D341Med (cell line): ENCODE results near the gene DNAJC22.
"Not testable (repeated sequence)": the region's sequence is repeated elsewhere in the genome, so short reads cannot be mapped to it uniquely, and the experiment has no call there.

ENCODE experiments used
- DNase-seq: peaks from one replicate; pipeline ENCODE4 v3.0.0; 2012; ENCODE audit warnings: low spot score

DNAJC22 gene

DNA sequence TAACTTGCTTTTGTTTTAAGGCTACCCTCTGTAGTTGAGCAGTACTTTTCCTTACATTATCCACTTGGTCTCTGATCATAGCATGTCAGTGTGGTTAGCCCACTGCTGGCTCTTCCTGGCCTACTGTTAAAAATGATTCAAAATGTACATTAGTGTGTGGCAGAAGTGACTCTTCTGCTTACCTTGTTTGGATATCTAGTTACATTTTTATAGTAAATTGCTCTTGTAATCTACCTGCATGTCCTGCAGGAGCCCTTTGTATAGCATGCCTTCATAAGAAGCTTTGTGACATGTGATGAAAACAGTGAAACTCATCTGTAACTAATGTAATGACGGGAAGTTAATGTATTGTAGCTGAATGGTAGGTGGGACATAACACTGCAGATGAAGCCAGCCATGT lies 28.7 kb downstream of the DNAJC22 start:
- DNase-seq = no peak

DNA sequence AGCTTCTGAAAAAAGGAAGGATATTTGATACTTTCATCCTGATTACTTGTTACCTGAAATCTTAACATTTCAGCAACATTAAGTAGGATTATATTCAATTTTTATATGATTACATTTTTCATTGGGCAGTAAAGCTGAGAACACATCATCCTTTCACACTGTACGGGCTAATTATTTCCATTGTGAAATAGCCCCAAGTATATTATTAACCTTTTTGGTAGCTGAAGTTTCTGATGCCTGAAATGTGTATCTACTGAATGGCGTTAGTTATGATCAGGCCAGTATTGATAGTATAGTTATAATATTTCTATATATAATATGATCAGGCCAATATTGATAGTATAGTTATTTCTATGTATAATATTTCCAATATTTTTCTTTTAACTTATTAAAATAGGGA lies 30.7 kb downstream of the DNAJC22 start:
- no peak for DNase-seq

DNA sequence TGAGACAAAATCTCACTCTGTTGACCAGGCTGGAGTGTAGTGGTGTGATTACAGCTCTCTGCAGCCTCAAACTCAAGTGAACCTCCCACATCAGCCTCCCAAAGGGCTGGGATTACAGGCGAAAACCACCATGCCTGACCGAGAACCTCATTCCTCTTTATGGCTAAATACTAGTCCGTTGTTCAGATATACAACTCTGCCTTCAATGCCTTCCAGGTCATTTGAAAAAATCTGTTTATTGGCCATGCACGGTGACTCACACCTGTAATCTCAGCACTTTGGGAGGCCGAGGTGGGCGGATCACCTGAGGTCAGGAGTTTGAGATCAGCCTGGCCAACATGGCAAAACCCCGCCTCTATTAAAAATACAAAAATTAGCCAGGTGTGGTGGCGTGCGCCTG lies 33.5 kb downstream of the DNAJC22 start:
- not testable (repeated sequence) for DNase-seq

DNA sequence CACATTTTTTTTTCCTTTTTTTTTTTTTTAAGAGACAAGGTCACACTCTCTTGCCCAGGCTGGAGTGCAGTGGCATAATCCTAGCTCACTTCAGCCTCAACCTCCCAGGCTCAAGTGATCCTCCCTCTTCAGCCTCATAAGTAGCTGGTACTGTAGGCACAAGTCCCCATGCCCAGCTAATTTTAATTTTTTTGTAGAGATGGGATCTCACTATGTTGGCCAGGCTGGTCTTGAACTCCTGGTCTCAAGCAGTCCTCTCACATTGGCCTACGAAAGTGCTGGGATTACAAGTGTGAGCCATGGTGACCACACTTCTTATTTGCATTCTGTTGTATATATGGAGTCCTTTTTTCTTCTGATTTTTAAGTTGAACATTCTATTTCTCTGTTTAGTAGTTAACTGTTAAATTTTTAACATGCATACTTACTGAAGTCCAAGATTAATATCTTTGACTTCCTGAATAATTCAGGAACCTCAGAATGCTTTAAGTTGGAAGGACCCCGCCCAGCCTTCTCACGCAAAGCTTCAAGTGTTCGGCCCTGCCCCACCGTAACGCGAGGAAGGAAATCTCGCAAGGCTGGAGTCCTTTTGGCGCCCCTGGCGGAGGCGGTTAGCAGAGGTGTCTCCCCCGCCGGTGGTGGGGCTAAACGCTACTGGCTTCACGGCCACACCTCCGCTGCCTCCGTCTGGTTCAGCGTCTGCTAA lies 42.1 kb downstream of the DNAJC22 start:
- no peak for DNase-seq

DNA sequence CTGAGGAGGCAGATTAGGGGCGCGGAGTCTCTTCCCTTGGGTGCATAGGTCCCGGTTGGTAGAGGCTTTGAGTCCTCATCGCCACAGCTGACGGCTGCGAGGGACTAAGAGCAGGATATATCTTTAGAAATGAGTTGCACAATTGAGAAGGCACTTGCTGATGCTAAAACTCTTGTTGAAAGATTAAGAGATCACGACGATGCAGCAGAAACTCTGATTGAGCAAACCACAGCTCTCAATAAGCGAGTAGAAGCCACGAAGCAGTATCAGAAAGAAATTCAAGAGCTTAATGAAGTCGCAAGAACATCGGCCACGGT lies 42.7 kb downstream of the DNAJC22 start:
- no peak for DNase-seq

DNA sequence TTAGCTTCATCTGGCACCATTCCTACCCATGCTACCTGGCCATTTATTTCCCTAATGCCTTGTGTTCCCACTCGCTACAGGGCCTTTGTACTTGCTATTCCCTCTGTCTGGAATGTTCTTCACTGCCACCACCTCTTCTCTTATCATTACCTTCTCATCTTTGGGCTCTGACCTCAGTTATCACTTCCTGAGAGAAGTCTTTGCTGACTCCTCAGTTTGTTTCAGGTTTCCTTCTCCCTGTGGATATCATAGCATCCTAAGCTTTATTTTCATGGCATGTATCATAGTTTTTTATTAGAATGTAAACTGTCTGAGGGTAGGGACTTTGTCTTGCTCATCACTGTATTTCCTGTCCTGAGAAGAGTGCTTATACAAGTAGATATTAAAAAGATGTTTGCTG lies 50.3 kb downstream of the DNAJC22 start:
- no peak for DNase-seq

DNA sequence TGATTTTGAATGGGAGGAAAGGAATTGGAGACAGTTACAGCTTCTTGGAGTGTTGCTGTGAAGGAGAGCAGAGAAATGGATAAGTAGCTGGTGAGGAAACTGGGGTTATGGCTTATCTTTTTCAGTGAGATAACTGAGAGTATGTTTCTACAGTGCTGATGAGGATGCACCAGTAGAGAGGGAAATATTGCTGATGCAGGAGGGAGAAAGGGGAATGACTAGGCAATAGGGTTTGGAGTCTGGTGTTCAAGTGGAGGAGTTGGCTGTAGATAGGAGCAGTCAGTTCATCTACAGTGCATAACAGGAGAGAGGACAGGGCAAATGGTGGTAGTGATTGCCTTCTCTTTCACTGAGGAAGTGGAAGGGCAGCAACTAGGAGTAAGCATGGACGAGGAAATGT lies 53.6 kb downstream of the DNAJC22 start:
- no peak for DNase-seq
